Activated CD4-positive, alpha-beta memory T cell treated with anti-CD3 and anti-CD28 coated beads, Interleukin-2, amount 10 ng/mL, durations not matched to agents 7 days and 5 days (primary cell): Measurements from ENCODE around the gene UBTD1. TPM values are rescaled to one million over a fixed set of nuclear protein-coding genes. Genes with fewer than 3 reads are reported as not detected.

ENCODE experiments used
- CTCF ChIA-PET: fragments of 350-600 bp; sonication (Branson Sonifier 250); formaldehyde crosslinking; loops from one replicate; lab custom pipeline; 2021; ENCODE audit warnings: antibody characterized with exemption, inconsistent platforms; lab: Charles Lee
- POLR2A ChIA-PET: fragments of 350-600 bp; sonication (Branson Sonifier 250); formaldehyde crosslinking; loops from one replicate; lab custom pipeline; 2021; ENCODE audit warnings: antibody characterized with exemption; lab: Charles Lee
- DNase-seq: peaks from one replicate; pipeline ENCODE4 v3.0.0-alpha.2; 2020
- H3K27ac Mint-ChIP-seq: one replicate; pipeline ENCODE4 v1.8.0; 2021; ENCODE audit warnings: mild to moderate bottlenecking, mixed read lengths
- H3K27me3 Mint-ChIP-seq: one replicate; pipeline ENCODE4 v1.8.0; 2021; ENCODE audit warnings: mixed read lengths
- H3K36me3 Mint-ChIP-seq: one replicate; pipeline ENCODE4 v1.8.0; 2021; ENCODE audit warnings: low read depth, mixed read lengths
- H3K4me1 Mint-ChIP-seq: one replicate; pipeline ENCODE4 v1.8.0; 2021; ENCODE audit warnings: mixed read lengths
- H3K4me3 Mint-ChIP-seq: one replicate; pipeline ENCODE4 v1.8.0; 2021; ENCODE audit warnings: mild to moderate bottlenecking, mixed read lengths
- H3K9me3 Mint-ChIP-seq: one replicate; pipeline ENCODE4 v1.8.0; 2021; ENCODE audit warnings: mixed read lengths
- total RNA-seq, 2 experiments: library from RNA; stranded (reverse); gene quantifications; one replicate each; pipeline ENCODE4 v1.2.3, GENCODE V29; 2021

The UBTD1 gene
- total RNA-seq, 2 experiments from 2014 or later: 1.4 to 1.6 TPM

GRCh38 chr10:97590748-97591495 is 92.2 kb downstream of the UBTD1 start:
- Mint-ChIP-seq H3K27ac (no peak overlapping the region), H3K4me1 (peaks cover 18% of the 10 kb centered on the region), H3K9me3 (no peaks in the 10 kb centered on the region), H3K27me3 (peaks cover 2% of the 10 kb centered on the region), H3K36me3 (no peaks in the 10 kb centered on the region), H3K4me3 (no peak overlapping the region)
- no peak for DNase-seq
- CTCF ChIA-PET: interaction anchor here (0.7 to 0.8 kb wide), 2 partner anchors 14 to 444 kb away, joined by 3 to 5 read pairs; no protein-coding TSS in a partner anchor
- POLR2A ChIA-PET: interaction anchor here (1.6 kb wide), 1 partner anchor 10 kb away, joined by 3 read pairs; no protein-coding TSS in a partner anchor

GRCh38 chr10:97593421-97593820 is 94.7 kb downstream of the UBTD1 start:
- Mint-ChIP-seq H3K4me1 (peaks cover 18% of the 10 kb centered on the region), H3K9me3 (no peaks in the 10 kb centered on the region), H3K27me3 (no peaks in the 10 kb centered on the region), H3K36me3 (no peaks in the 10 kb centered on the region), H3K4me3 (no peak overlapping the region), H3K27ac (no peak overlapping the region)
- DNase-seq: no peak
- ChIA-PET POLR2A (no interaction called here), CTCF (interaction anchor here (1.7 kb wide), 1 partner anchor 21 kb away, joined by 4 read pairs; the partner anchor contains the start of gene ANKRD2)

- no peaks in the 10 kb centered on the region for H3K9me3 Mint-ChIP-seq
- ChIA-PET CTCF (interaction anchor here (1.1 kb wide), 1 partner anchor 25 kb away, joined by 3 read pairs; no protein-coding TSS in a partner anchor), POLR2A (no interaction called here)
- H3K27me3 Mint-ChIP-seq: no peaks in the 10 kb centered on the region
- no peak overlapping the region for H3K4me3 Mint-ChIP-seq
- H3K4me1 Mint-ChIP-seq: no peaks in the 10 kb centered on the region
- no peak for DNase-seq
- no peak overlapping the region for H3K27ac Mint-ChIP-seq
- no peaks in the 10 kb centered on the region for H3K36me3 Mint-ChIP-seq
These were observed 97.7 kb downstream of the UBTD1 start for GRCh38 chr10:97596101-97597082.

GRCh38 chr10:97597778-97598177 is 99.1 kb downstream of the UBTD1 start:
- Mint-ChIP-seq H3K9me3 (no peaks in the 10 kb centered on the region), H3K4me1 (no peaks in the 10 kb centered on the region), H3K27me3 (no peaks in the 10 kb centered on the region), H3K27ac (no peak overlapping the region), H3K36me3 (no peaks in the 10 kb centered on the region), H3K4me3 (no peak overlapping the region)
- CTCF ChIA-PET: interaction anchor here (2.6 kb wide), 1 partner anchor 26 kb away, joined by 10 read pairs; the partner anchor contains the start of gene ANKRD2
- POLR2A ChIA-PET: no interaction called here
- DNase-seq: no peak

- DNase-seq: no peak
- ChIA-PET POLR2A (no interaction called here), CTCF (interaction anchor here (2.6 kb wide), 1 partner anchor 27 kb away, joined by 10 read pairs; the partner anchor contains the start of gene ANKRD2)
- Mint-ChIP-seq H3K36me3 (no peaks in the 10 kb centered on the region), H3K27ac (no peak overlapping the region), H3K27me3 (no peaks in the 10 kb centered on the region), H3K9me3 (no peaks in the 10 kb centered on the region), H3K4me3 (no peak overlapping the region), H3K4me1 (no peaks in the 10 kb centered on the region)
These were observed 99.9 kb downstream of the UBTD1 start for GRCh38 chr10:97598407-97599271.

GRCh38 chr10:97599272-97599619 is 100.5 kb downstream of the UBTD1 start:
- no peaks in the 10 kb centered on the region for H3K36me3 Mint-ChIP-seq
- H3K4me1 Mint-ChIP-seq: no peaks in the 10 kb centered on the region
- no peaks in the 10 kb centered on the region for H3K27me3 Mint-ChIP-seq
- H3K4me3 Mint-ChIP-seq: no peak overlapping the region
- no peak overlapping the region for H3K27ac Mint-ChIP-seq
- ChIA-PET POLR2A (no interaction called here), CTCF (interaction anchor here (2.6 kb wide), 1 partner anchor 27 kb away, joined by 10 read pairs; the partner anchor contains the start of gene ANKRD2)
- no peak for DNase-seq
- no peaks in the 10 kb centered on the region for H3K9me3 Mint-ChIP-seq

GRCh38 chr10:97600616-97601015 is 101.9 kb downstream of the UBTD1 start:
- DNase-seq: no peak
- Mint-ChIP-seq H3K9me3 (no peaks in the 10 kb centered on the region), H3K27ac (no peak overlapping the region), H3K4me3 (no peak overlapping the region), H3K36me3 (no peaks in the 10 kb centered on the region), H3K4me1 (no peaks in the 10 kb centered on the region), H3K27me3 (no peaks in the 10 kb centered on the region)
- CTCF ChIA-PET: interaction anchor here (0.8 kb wide), 1 partner anchor 106 kb away, joined by 3 read pairs; no protein-coding TSS in a partner anchor
- POLR2A ChIA-PET: interaction anchor here (1.1 kb wide), 1 partner anchor 10 kb away, joined by 3 read pairs; no protein-coding TSS in a partner anchor

- no peak overlapping the region for H3K4me3 Mint-ChIP-seq
- POLR2A ChIA-PET: interaction anchor here (1.1 kb wide), 1 partner anchor 11 kb away, joined by 3 read pairs; no protein-coding TSS in a partner anchor
- no peaks in the 10 kb centered on the region for H3K4me1 Mint-ChIP-seq
- H3K27me3 Mint-ChIP-seq: no peaks in the 10 kb centered on the region
- no peaks in the 10 kb centered on the region for H3K36me3 Mint-ChIP-seq
- CTCF ChIA-PET: interaction anchor here (0.8 kb wide), 1 partner anchor 107 kb away, joined by 3 read pairs; no protein-coding TSS in a partner anchor
- H3K27ac Mint-ChIP-seq: no peak overlapping the region
- no peaks in the 10 kb centered on the region for H3K9me3 Mint-ChIP-seq
- DNase-seq: no peak
These were observed 102.8 kb downstream of the UBTD1 start for GRCh38 chr10:97601268-97602215.

- Mint-ChIP-seq H3K4me1 (no peaks in the 10 kb centered on the region), H3K4me3 (no peak overlapping the region), H3K27me3 (peaks cover 1% of the 10 kb centered on the region), H3K9me3 (no peaks in the 10 kb centered on the region), H3K36me3 (no peaks in the 10 kb centered on the region), H3K27ac (no peak overlapping the region)
- CTCF ChIA-PET: no interaction called here
- POLR2A ChIA-PET: no interaction called here
- no peak for DNase-seq
These were observed 108.4 kb downstream of the UBTD1 start for GRCh38 chr10:97607095-97607636.

GRCh38 chr10:97608991-97609561 is 110.4 kb downstream of the UBTD1 start:
- ChIA-PET CTCF (no interaction called here), POLR2A (no interaction called here)
- H3K27me3 Mint-ChIP-seq: peaks cover 1% of the 10 kb centered on the region
- H3K27ac Mint-ChIP-seq: no peak overlapping the region
- H3K4me3 Mint-ChIP-seq: no peak overlapping the region
- no peaks in the 10 kb centered on the region for H3K36me3 Mint-ChIP-seq
- no peaks in the 10 kb centered on the region for H3K9me3 Mint-ChIP-seq
- H3K4me1 Mint-ChIP-seq: no peaks in the 10 kb centered on the region
- no peak for DNase-seq

- no peaks in the 10 kb centered on the region for H3K9me3 Mint-ChIP-seq
- ChIA-PET CTCF (interaction anchor here (1.4 to 1.5 kb wide), 3 partner anchors 39 to 146 kb away, joined by 3 to 14 read pairs (median 5); partner anchors contain the start of gene ANKRD2), POLR2A (no interaction called here)
- no peak overlapping the region for H3K27ac Mint-ChIP-seq
- peaks cover 1% of the 10 kb centered on the region for H3K27me3 Mint-ChIP-seq
- H3K36me3 Mint-ChIP-seq: no peaks in the 10 kb centered on the region
- DNase-seq: no peak
- H3K4me1 Mint-ChIP-seq: no peaks in the 10 kb centered on the region
- H3K4me3 Mint-ChIP-seq: no peak overlapping the region
These were observed 112.7 kb downstream of the UBTD1 start for GRCh38 chr10:97611473-97611872.
